ENCODE data around the gene KCNK2.

Gene KCNK2

GRCh38 chr1:215202868-215203267 lies 120.3 kb downstream of the KCNK2 start:
- TF ChIP-seq CTCF (conservative IDR thresholded peaks at IDR 0.05; ENCODE audit: low read length) = no peak
- no peak for TF ChIP-seq EZH2phosphoT487 (IDR thresholded peaks at IDR 0.05; ENCODE audit: borderline replicate concordance)
- H3K36me3 ChIP-seq (ENCODE audit: insufficient read depth, low read length) = no peaks in the 10 kb centered on the region
- no peaks in the 10 kb centered on the region for H3K79me2 ChIP-seq (ENCODE audit: insufficient read depth, low read length)
- H3K4me3 ChIP-seq (ENCODE audit: low read length, poor library complexity, severe bottlenecking) = no peak overlapping the region
- H3F3A ChIP-seq (ENCODE audit: low read depth) = no peaks in the 10 kb centered on the region
- no peak overlapping the region for H3K4me2 ChIP-seq (ENCODE audit: low read depth, low read length, poor library complexity, severe bottlenecking)
- H4K20me1 ChIP-seq (ENCODE audit: insufficient read depth, low read length, poor library complexity, severe bottlenecking) = no peaks in the 10 kb centered on the region
- no peak overlapping the region for H3K9ac ChIP-seq (ENCODE audit: low read depth, low read length, poor library complexity, severe bottlenecking)
- H3K4me1 ChIP-seq (ENCODE audit: insufficient read depth, low read length, poor library complexity, severe bottlenecking) = no peaks in the 10 kb centered on the region
- H2AFZ ChIP-seq (ENCODE audit: low read length) = no peak overlapping the region
- no peaks in the 10 kb centered on the region for H3K9me3 ChIP-seq (ENCODE audit: insufficient read depth, low read depth, low read length)
- no peaks in the 10 kb centered on the region for H3K27me3 ChIP-seq (ENCODE audit: insufficient read depth, low read length, poor library complexity, severe bottlenecking)
- no peaks in the 10 kb centered on the region for H3K9me2 ChIP-seq (replicated peaks; ENCODE audit: low read depth, low read length)

- Histone ChIP-seq H3K4me1 (ENCODE audit: insufficient read depth, low read length, poor library complexity, severe bottlenecking) (no peaks in the 10 kb centered on the region), H3K9me3 (ENCODE audit: insufficient read depth, low read depth, low read length) (no peaks in the 10 kb centered on the region), H3K4me3 (ENCODE audit: low read length, poor library complexity, severe bottlenecking) (no peak overlapping the region), H3K9me2 (replicated peaks; ENCODE audit: low read depth, low read length) (no peaks in the 10 kb centered on the region), H2AFZ (ENCODE audit: low read length) (no peak overlapping the region), H4K20me1 (ENCODE audit: insufficient read depth, low read length, poor library complexity, severe bottlenecking) (no peaks in the 10 kb centered on the region), H3K9ac (ENCODE audit: low read depth, low read length, poor library complexity, severe bottlenecking) (no peak overlapping the region), H3F3A (ENCODE audit: low read depth) (no peaks in the 10 kb centered on the region), H3K79me2 (ENCODE audit: insufficient read depth, low read length) (no peaks in the 10 kb centered on the region), H3K4me2 (ENCODE audit: low read depth, low read length, poor library complexity, severe bottlenecking) (no peak overlapping the region), H3K27me3 (ENCODE audit: insufficient read depth, low read length, poor library complexity, severe bottlenecking) (no peaks in the 10 kb centered on the region), H3K36me3 (ENCODE audit: insufficient read depth, low read length) (no peaks in the 10 kb centered on the region)
- TF ChIP-seq CTCF (conservative IDR thresholded peaks at IDR 0.05; ENCODE audit: low read length) (no peak), EZH2phosphoT487 (IDR thresholded peaks at IDR 0.05; ENCODE audit: borderline replicate concordance) (no peak)
Measured at GRCh38 chr1:215210167-215210566, 127.6 kb downstream of the KCNK2 start.

GRCh38 chr1:215215846-215216245 lies 133.3 kb downstream of the KCNK2 start:
- Histone ChIP-seq H3F3A (ENCODE audit: low read depth) (no peaks in the 10 kb centered on the region), H3K36me3 (ENCODE audit: insufficient read depth, low read length) (no peaks in the 10 kb centered on the region), H3K4me3 (ENCODE audit: low read length, poor library complexity, severe bottlenecking) (no peak overlapping the region), H3K79me2 (ENCODE audit: insufficient read depth, low read length) (no peaks in the 10 kb centered on the region), H3K4me1 (ENCODE audit: insufficient read depth, low read length, poor library complexity, severe bottlenecking) (no peaks in the 10 kb centered on the region), H2AFZ (ENCODE audit: low read length) (no peak overlapping the region), H3K27me3 (ENCODE audit: insufficient read depth, low read length, poor library complexity, severe bottlenecking) (no peaks in the 10 kb centered on the region), H3K9ac (ENCODE audit: low read depth, low read length, poor library complexity, severe bottlenecking) (no peak overlapping the region), H3K9me2 (replicated peaks; ENCODE audit: low read depth, low read length) (no peaks in the 10 kb centered on the region), H3K9me3 (ENCODE audit: insufficient read depth, low read depth, low read length) (no peaks in the 10 kb centered on the region), H4K20me1 (ENCODE audit: insufficient read depth, low read length, poor library complexity, severe bottlenecking) (no peaks in the 10 kb centered on the region), H3K4me2 (ENCODE audit: low read depth, low read length, poor library complexity, severe bottlenecking) (no peak overlapping the region)
- no peak for TF ChIP-seq CTCF (conservative IDR thresholded peaks at IDR 0.05; ENCODE audit: low read length)
- no peak for TF ChIP-seq EZH2phosphoT487 (IDR thresholded peaks at IDR 0.05; ENCODE audit: borderline replicate concordance)
